A549 treated with dexamethasone at 1 μM for 4 hours (cell line): ENCODE data around the gene GALNT9. TPM values are rescaled to one million over a fixed set of nuclear protein-coding genes. Genes with fewer than 3 reads are reported as not detected.

Experiments used
- total RNA-seq: library from RNA; stranded (reverse); fragments of 200-300 nt; extraction: Qiagen RNA extraction; gene quantifications from 5 replicates; pipeline ENCODE4 v1.2.3, GENCODE V29; 2022

GALNT9 gene
- total RNA-seq = 3.2 to 5.6 TPM (median 4.0 TPM) in 5 replicates

GRCh38 chr12:132329036-132329719, at the start of gene GALNT9:
TSS of gene GALNT9 (minus strand) at chr12:132329589. CDS start at chr12:132329203, 386 bp downstream.

Other genes with a start within 250 kb of the GALNT9 start
- 18.8 to 27.9 TPM (median 25.7 TPM) in 5 replicates for gene DDX51, start 185.3 kb downstream of the GALNT9 start, total RNA-seq
- 36.5 to 66.2 TPM (median 63.7 TPM) in 5 replicates for gene NOC4L, start 185.1 kb downstream of the GALNT9 start, total RNA-seq
- gene FBRSL1, start 160.6 kb upstream of the GALNT9 start, total RNA-seq = 72.0 to 142 TPM (median 133 TPM) in 5 replicates